ENCODE measurements around the gene CLEC14A.

DNA sequence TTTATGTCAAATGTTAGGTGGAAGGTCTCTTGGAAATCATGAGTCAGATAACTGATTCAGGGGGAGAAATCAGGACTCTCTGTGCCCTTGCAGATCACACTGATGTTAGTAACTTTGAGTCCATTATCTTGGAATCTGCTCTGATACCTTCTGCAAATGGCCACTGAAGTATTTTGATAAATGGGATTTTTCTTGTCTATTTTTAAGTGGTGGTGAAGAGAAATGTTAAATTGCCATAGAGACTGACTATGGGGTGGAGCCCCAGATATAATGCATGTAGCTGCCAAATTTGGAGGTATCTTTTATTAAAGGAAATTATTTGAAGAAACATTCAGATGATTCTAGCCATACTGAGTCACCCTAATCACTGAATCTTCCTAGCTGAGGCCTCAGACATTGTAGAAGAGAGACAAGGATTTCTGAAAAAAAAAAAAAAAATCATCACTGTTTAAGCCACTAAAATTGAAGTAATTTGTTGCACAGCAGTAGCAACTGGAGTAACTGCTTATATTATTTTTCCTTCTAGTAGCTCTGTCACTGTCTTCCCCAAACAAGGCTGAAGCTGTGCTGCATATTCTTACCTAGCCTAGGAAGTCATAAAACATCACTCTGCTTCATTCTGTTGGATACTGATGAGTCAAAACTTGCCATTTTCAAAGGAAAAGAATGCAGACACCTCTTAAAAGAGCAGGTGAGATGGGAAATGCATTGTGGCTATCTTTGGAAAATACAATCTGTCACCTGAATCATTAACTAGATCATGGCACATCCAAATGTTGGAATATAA lies 36.0 kb upstream of the CLEC14A start:
- TF ChIP-seq, protein P1, sequence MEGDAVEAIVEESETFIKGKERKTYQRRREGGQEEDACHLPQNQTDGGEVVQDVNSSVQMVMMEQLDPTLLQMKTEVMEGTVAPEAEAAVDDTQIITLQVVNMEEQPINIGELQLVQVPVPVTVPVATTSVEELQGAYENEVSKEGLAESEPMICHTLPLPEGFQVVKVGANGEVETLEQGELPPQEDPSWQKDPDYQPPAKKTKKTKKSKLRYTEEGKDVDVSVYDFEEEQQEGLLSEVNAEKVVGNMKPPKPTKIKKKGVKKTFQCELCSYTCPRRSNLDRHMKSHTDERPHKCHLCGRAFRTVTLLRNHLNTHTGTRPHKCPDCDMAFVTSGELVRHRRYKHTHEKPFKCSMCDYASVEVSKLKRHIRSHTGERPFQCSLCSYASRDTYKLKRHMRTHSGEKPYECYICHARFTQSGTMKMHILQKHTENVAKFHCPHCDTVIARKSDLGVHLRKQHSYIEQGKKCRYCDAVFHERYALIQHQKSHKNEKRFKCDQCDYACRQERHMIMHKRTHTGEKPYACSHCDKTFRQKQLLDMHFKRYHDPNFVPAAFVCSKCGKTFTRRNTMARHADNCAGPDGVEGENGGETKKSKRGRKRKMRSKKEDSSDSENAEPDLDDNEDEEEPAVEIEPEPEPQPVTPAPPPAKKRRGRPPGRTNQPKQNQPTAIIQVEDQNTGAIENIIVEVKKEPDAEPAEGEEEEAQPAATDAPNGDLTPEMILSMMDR (IDR thresholded peaks at IDR 0.05 in 8 of 11, conservative IDR thresholded peaks at IDR 0.05 in 3 of 11): no peak
- no peak for TF ChIP-seq POLR2AphosphoS5 (IDR thresholded peaks at IDR 0.05)
